HTR-8/SVneo (cell line): ENCODE measurements around the gene CDH13.

ENCODE experiments used
- DNase-seq: peaks from one replicate; pipeline ENCODE4 v3.0.0; 2011; ENCODE audit warnings: low spot score, mixed read lengths; ENCODE audit not compliant: insufficient read length
- FAIRE-seq: peaks from 2 replicates; lab custom pipeline; 2011; peaks lifted over from hg19 to GRCh38; lab: Jason Lieb, UNC

CDH13 gene

DNA sequence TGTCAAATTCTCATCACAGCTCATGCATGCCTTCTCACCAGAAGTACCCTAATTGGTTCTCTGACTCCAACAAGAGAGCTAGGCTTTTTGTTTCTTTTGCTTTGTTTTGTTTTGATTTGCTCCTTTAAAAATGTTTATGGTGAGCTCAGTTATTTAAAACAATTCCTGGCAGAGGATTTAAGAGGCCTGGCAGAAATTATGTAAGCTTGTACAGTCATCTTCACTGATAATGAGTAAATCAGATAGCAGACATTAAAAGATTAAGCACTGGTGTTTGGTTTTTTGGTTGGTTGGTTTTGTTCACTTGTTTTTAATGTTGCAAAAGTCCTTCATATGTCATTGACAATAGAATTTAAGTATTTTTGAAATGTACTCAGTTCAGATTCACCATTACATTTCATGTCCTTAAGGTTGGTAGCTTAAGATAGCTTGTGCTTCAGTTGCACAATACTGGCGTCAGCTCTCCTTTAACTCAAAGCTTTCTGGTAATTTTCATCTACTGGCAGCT is 378.9 kb downstream of the CDH13 start:
- no peak for FAIRE-seq

DNA sequence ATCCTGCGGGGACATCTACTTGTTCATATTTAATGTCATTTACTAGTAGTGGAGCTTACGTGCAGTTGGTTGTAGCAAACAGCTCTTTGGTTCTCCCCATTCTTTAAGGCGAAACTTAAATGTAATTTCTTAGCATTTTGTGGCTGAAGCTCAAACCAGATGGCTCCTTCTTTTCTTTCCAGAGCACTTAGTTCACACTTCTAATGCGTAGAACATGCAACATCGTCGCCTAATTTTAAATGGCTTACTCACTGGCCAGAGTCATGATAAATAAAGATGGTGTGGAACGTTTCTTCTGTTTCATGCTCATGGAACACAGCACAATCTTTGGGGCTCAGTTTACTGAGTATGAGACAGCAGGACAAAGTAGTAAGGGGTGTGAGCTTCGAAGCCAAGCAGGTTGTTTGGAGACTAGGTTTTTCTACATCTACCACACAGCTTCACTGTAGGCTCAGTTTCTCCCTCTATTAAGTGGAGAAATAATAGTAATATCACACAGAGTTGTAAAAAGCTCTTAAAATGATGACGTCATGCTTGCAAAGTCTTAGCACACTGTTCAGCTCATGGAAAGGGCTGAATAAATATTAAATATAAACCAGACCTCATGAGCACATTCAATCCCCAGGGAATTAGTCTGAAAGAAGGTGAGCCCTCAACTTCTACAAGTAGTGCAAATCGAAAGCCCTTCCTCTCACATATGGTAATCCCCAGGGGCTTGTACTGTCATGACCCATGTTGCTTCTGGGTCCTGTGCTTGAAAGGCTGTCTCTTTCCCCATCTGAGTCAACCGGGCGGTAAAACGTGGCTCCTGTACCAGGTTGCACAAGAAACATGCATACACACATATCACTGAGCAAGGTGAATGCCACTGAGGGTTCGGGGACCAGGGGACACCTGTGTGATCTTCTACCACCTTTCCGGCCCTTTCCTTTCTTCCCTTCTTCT is 384.3 kb downstream of the CDH13 start:
- no peak for DNase-seq
- FAIRE-seq = no peak

More for the DNA sequence above, 378.9 kb downstream of the CDH13 start:
- no peak for DNase-seq

- FAIRE-seq = no peak
These were observed 385.2 kb downstream of the CDH13 start for GRCh38 chr16:83011939-83012338.

GRCh38 chr16:83013071-83013470 is 386.3 kb downstream of the CDH13 start:
- FAIRE-seq = peak; percentile 51

More at GRCh38 chr16:83011939-83012338, 385.2 kb downstream of the CDH13 start:
- no peak for DNase-seq

DNA sequence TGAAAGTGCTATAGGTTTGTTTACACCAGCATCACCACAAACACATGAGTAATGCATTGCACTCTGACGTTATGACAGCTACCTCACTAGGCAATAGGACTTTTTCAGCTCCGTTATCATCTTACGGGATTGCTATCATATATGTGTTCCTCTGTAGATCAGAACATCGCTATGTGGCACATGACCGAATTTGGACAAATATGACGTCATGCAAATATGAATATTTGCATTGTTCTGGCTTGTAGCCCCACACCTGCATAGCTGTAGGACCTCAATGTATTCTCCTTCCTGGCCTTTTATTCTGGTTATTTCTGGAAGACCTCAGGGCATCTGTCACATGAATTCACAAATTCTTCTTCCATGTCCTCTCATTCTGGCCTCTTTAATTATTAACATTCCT is 393.2 kb downstream of the CDH13 start:
- DNase-seq = no peak
- no peak for FAIRE-seq

More at GRCh38 chr16:83013071-83013470, 386.3 kb downstream of the CDH13 start:
- DNase-seq = no peak

DNA sequence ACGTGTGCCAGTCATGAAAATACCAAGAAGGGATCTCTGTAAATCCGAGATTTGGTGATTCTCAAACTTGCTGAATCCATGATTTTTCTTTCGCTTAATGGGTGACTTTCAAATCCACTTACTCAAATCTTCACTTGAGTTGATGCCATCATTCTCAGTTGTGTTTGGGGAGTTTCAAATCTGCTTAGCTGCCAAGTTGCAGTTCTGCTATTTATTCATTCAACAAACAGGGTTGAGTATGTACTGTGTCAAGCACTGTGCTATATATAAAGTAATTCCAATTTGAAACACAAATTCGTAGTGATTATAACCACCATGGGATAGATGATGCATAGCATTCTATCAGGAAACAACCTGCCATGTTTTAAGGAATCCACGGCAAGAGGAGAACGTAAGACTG is 394.3 kb downstream of the CDH13 start:
- FAIRE-seq (no peak), DNase-seq (no peak)

GRCh38 chr16:83021746-83022145 is 395.0 kb downstream of the CDH13 start:
- no peak for FAIRE-seq
- no peak for DNase-seq

DNA sequence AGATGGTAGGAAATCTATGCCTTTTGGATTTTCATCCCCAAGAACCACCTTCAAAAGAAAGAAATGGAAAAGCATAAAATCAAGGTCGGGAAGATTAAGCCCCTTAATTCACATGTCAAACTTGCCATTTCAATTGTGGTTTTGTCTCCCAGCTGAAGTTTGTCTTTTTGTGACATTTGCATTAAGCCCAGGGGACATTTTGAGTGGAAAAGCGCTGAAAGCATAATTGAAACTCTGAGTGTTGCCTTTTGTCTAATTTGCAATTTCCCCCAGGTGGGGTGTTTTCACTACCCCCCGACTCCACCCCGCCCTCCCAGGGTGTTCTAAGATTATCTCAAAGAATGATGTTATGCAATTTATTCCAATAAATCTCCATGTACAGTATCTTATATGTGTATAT is 396.2 kb downstream of the CDH13 start:
- FAIRE-seq (no peak), DNase-seq (no peak)

GRCh38 chr16:83023640-83024039 is 396.9 kb downstream of the CDH13 start:
- FAIRE-seq (no peak), DNase-seq (no peak)

DNA sequence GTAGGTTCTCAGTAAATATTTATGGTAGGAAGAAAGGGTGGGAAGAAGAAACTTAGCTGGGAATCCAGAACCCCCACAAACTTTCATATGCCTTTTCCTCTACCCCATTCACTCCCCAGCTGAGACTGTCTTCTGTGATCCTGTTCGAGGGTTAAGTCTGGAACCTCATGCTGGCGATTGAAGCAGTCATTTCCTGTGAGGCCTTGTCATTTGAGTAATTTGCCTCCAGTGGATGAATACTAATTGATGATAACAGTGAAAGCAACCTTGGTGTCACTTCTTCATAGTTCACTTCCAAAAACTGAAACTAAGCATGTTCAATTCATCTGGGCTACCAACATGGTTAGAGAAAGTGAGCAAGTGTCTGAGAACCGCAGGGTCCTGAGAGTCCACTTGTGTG is 401.2 kb downstream of the CDH13 start:
- FAIRE-seq = no peak

DNA sequence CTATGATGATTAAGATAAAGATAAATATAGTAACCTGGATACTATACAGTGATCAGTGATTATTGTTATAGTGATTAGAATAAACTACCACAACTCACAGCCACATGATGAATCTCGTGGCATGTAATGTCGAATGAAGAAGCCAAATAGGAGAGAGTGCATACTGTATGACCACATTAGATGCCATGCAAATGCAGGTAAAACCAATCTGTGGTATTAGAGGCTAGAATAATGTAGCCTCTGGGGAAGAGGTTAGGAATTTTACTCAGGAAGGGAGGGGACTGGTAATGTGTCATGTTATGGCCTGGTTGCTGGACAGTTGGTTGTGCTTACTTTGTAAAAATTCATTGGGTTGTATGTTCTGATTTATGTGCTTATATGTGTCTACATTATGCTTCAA is 402.7 kb downstream of the CDH13 start:
- FAIRE-seq (no peak), DNase-seq (no peak)

More for the DNA sequence above, 401.2 kb downstream of the CDH13 start:
- DNase-seq = no peak

DNA sequence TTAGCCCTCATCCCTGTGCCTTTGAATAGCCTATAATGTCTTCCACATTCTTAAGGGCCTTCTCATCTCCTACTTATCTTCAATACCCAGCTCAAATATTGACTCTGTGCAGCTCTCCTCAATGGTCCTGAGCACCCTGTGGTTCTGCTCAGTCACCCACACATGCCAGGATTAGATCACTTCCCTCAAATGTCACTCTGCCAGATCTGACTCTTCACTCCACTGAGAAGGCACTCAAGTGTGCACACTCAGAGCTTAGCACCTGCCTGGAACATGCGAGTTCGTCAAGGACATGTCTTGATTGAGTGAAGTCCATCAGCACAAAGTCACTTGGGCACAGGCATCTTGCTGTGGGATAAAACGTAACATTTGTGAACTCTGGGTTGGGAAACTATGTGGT is 404.8 kb downstream of the CDH13 start:
- no peak for FAIRE-seq
- no peak for DNase-seq

GRCh38 chr16:83037102-83037501 is 410.3 kb downstream of the CDH13 start:
- FAIRE-seq (no peak), DNase-seq (no peak)

DNA sequence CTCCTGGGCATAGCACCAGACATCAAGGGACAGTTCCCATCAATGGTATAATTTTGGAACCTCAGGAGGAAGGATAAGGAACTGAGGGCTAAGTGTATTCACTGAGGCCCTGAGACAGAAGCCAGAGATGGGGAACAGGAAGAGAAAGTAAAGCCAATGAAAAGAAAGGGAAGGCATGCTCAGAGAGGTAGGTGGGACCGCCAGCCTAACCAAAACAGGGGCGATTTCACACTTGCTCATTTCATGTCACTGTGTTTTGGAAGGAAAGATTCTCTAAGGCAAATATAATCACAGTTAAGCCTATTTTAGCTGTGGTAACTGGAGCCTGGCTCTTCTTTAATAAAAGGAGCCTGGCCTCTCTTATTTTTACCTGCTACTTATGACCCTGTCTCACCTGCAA is 411.1 kb downstream of the CDH13 start:
- FAIRE-seq (no peak), DNase-seq (no peak)

- no peak for FAIRE-seq
- no peak for DNase-seq
These were observed 413.4 kb downstream of the CDH13 start for GRCh38 chr16:83040174-83040573.

DNA sequence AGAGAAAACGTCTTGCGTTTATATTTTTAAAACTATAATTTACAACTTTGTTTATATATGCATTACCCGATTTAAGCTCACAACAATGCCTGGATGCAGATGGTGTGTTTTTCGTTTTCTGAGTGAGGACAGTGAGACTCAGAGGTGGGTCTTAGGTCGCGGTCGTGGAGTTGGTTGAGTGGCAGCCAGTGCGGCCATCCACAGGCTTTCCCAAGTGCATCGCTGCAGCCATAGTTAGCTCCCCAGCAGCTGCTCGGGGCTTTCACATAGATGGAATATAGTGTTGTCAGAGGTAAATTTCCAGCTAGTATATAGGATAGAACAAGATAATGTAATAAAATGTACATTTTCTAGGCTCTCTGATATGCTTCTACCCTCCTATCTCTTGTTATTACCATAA is 417.8 kb downstream of the CDH13 start:
- DNase-seq (no peak), FAIRE-seq (no peak)

- no peak for FAIRE-seq
These were observed 419.0 kb downstream of the CDH13 start for GRCh38 chr16:83045790-83046189.

GRCh38 chr16:83046664-83047063 is 419.9 kb downstream of the CDH13 start:
- no peak for DNase-seq
- FAIRE-seq = no peak

More at GRCh38 chr16:83045790-83046189, 419.0 kb downstream of the CDH13 start:
- no peak for DNase-seq

DNA sequence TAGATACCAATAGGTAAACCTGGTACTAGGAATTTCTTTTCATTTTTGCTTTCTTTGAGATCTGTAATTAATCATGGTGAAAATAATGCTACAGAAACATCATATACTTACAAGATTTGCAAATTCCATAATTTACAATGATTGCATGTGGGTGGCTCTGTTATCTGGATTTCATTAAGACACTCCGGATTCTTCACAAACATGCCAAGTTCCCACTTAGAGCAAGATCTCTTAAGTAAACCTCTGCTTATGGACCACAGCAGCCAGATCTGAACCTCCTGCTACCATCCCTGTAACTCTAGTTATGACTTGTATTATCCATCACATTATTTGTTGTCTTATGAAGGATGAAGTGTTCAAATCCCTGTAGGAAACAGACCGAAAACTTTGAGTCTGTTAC is 424.7 kb downstream of the CDH13 start:
- no peak for FAIRE-seq
- no peak for DNase-seq

GRCh38 chr16:83054283-83054682 is 427.5 kb downstream of the CDH13 start:
- DNase-seq = no peak
- FAIRE-seq = no peak

DNA sequence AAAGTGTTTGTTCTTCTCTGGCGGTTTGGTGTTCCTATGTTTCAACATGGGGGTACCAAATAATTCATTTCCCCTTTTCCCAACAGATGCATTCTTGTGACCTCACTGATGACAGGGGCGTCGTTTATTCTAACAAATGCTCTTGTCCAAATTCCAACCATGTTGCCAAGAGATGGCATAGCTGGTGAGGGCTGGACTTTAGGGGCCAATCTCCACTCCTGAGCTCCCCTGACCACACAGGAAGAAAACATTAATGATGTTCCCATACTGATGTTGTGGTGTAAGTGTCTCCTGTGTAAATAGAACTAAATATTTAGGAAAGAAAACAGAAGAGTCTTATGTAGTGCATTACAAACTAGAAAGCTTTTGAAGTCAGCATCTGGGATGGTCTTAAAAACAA is 431.6 kb downstream of the CDH13 start:
- FAIRE-seq = no peak
- DNase-seq = no peak

GRCh38 chr16:83059237-83059636 is 432.5 kb downstream of the CDH13 start:
- DNase-seq (no peak), FAIRE-seq (no peak)
